B cell (primary cell): ENCODE measurements around the gene MOB3A. TPM values are rescaled to one million over a fixed set of nuclear protein-coding genes. Genes with fewer than 3 reads are reported as not detected.

Source experiments
- ATAC-seq: fragments of 200-7000 bp; cut with Tn5 transposase; one replicate; pipeline ENCODE4 v1.10.0; 2021; ENCODE audit warnings: low read depth, mild to moderate bottlenecking, moderate number of reproducible peaks, moderate library complexity
- CTCF ChIA-PET: fragments of 350-600 bp; sonication (Branson Sonifier 250); formaldehyde crosslinking; loops from one replicate; lab custom pipeline; 2021; ENCODE audit warnings: antibody characterized with exemption, inconsistent platforms; lab: Charles Lee
- POLR2A ChIA-PET: fragments of 350-600 bp; sonication (Branson Sonifier 250); formaldehyde crosslinking; loops from one replicate; lab custom pipeline; 2021; ENCODE audit warnings: antibody characterized with exemption; lab: Charles Lee
- DNase-seq: peaks from one replicate; pipeline ENCODE4 v3.0.0; 2013
- H2AFZ ChIP-seq: 2 replicates; pipeline ENCODE4 v1.6.1; 2012; ENCODE audit warnings: mild to moderate bottlenecking, low read depth, low read length; ENCODE audit not compliant: insufficient read depth, poor library complexity, severe bottlenecking
- H3K27ac ChIP-seq, 2 donors: 1 replicate in 1 of 2; 2 replicates in 1 of 2; pipeline ENCODE4 v1.5.1; 2012 to 2013; ENCODE audit warnings: low read length in 2 of 2, mild to moderate bottlenecking in 2 of 2, moderate library complexity in 1 of 2
- H3K27me3 ChIP-seq, 4 experiments: fragments of 200-600 bp in 1 of 4; sonication (generic) in 1 of 4; replicated peaks in 1 of 4; 1 replicate in 2 of 4; 2 replicates in 2 of 4; pipeline versions ENCODE4 v1.6.1 to v1.7.0; 2013 to 2016; ENCODE audit warnings: low read length in 3 of 4, mild to moderate bottlenecking in 2 of 4, mixed read lengths in 1 of 4, moderate library complexity in 1 of 4; ENCODE audit not compliant: insufficient read depth in 4 of 4, control insufficient read depth in 3 of 4; ENCODE audit errors: control extremely low read depth in 1 of 4
- H3K36me3 ChIP-seq, 2 experiments: replicated peaks in 1 of 2; 1 replicate in 1 of 2; 2 replicates in 1 of 2; pipeline versions ENCODE4 v1.6.1 to v1.7.1; 2013; ENCODE audit warnings: low read length in 1 of 2; ENCODE audit not compliant: insufficient read depth in 2 of 2, control insufficient read depth in 1 of 2; ENCODE audit errors: control extremely low read depth in 1 of 2, extremely low read depth in 1 of 2
- H3K4me1 ChIP-seq, 2 donors: fragments of 200-600 bp in 1 of 2; sonication (generic) in 1 of 2; 1 replicate in 1 of 2; 2 replicates in 1 of 2; pipeline versions ENCODE4 v1.5.1 to v1.6.1; 2013 to 2017; ENCODE audit warnings: low read length in 2 of 2; ENCODE audit not compliant: control insufficient read depth in 2 of 2, insufficient read depth in 2 of 2
- H3K4me2 ChIP-seq: replicated peaks from 2 replicates; pipeline ENCODE3; 2012; ENCODE audit warnings: mild to moderate bottlenecking, low read depth, low read length; ENCODE audit not compliant: poor library complexity, severe bottlenecking
- H3K4me3 ChIP-seq, 5 experiments: fragments of 200-600 bp in 1 of 5; sonication (generic) in 1 of 5; 1 replicate in 3 of 5; 2 replicates in 2 of 5; pipeline versions ENCODE4 v1.5.1 to v1.7.0; 2011 to 2016; ENCODE audit warnings: low read length in 4 of 5, mild to moderate bottlenecking in 4 of 5, low read depth in 2 of 5, control low read depth in 1 of 5, moderate library complexity in 1 of 5; ENCODE audit not compliant: insufficient read depth in 1 of 5; ENCODE audit errors: control extremely low read depth in 1 of 5, extremely low read depth in 1 of 5
- H3K79me2 ChIP-seq: fragments of 200-600 bp; sonication (generic); one replicate; pipeline ENCODE4 v1.6.0; 2016; ENCODE audit warnings: low read length; ENCODE audit not compliant: control insufficient read depth, insufficient read depth
- H3K9ac ChIP-seq: fragments of 200-600 bp; sonication (generic); 2 replicates; pipeline ENCODE4 v1.6.1; 2017; ENCODE audit warnings: mild to moderate bottlenecking, low read length, moderate library complexity
- H3K9me3 ChIP-seq, 3 donors: one replicate each; pipeline versions ENCODE4 v1.6.1 to v1.7.1; 2013; ENCODE audit warnings: low read length in 2 of 3; ENCODE audit not compliant: control insufficient read depth in 2 of 3, insufficient read depth in 1 of 3; ENCODE audit errors: control extremely low read depth in 1 of 3
- H4K20me1 ChIP-seq: 2 replicates; pipeline ENCODE4 v1.6.0; 2012; ENCODE audit warnings: mild to moderate bottlenecking, low read length; ENCODE audit not compliant: insufficient read depth, control insufficient read depth, poor library complexity, severe bottlenecking
- H3K27ac Mint-ChIP-seq: one replicate; pipeline ENCODE4 v1.8.0; 2021; ENCODE audit warnings: mixed read lengths
- H3K27me3 Mint-ChIP-seq: one replicate; pipeline ENCODE4 v1.8.0; 2021; ENCODE audit warnings: mixed read lengths
- H3K4me1 Mint-ChIP-seq: one replicate; pipeline ENCODE4 v1.8.0; 2021; ENCODE audit warnings: mixed read lengths
- H3K4me3 Mint-ChIP-seq: one replicate; pipeline ENCODE4 v1.8.0; 2021; ENCODE audit warnings: mixed read lengths
- H3K9me3 Mint-ChIP-seq: one replicate; pipeline ENCODE4 v1.8.0; 2022; ENCODE audit warnings: mixed read lengths; ENCODE audit not compliant: insufficient read depth
- EZH2 ChIP-seq: IDR thresholded peaks from 2 replicates; pipeline ENCODE4 v1.6.1; 2012; ENCODE audit warnings: borderline replicate concordance, low read depth, mild to moderate bottlenecking, moderate library complexity, low read length; ENCODE audit not compliant: insufficient read depth, poor library complexity, severe bottlenecking
- WGBS: methylation state at CpG from one replicate; pipeline ENCODE4 v1.1.5; 2013; ENCODE audit warnings: missing lambda C conversion rate; ENCODE audit not compliant: insufficient coverage; 5-methylcytosine and 5-hydroxymethylcytosine counted together
- intact Hi-C: fragments of 100-400 bp; cut with micrococcal nuclease; formaldehyde crosslinking; loops from one replicate; pipeline ENCODE4 v1.10.0; 2022
- polyA plus RNA-seq: library from polyadenylated mRNA; depleted of rRNA; stranded (reverse); fragments of >200 nt; gene quantifications from 2 replicates; pipeline ENCODE4 v1.2.3, GENCODE V29; 2012
- total RNA-seq, 2 donors: library from RNA; stranded (reverse); fragments of 120-200 nt in 1 of 2; gene quantifications; 1 replicate in 1 of 2; 2 replicates in 1 of 2; pipeline versions ENCODE4 v1.2.3 to v1.2.4, GENCODE V29; 2013 to 2022
- TF ChIP-seq, protein P1 (sequence below): fragments of 200-600 bp; IDR thresholded peaks from one replicate; pipeline ENCODE4 v1.8.0; 2022; ENCODE audit warnings: antibody characterized with exemption, mild to moderate bottlenecking

The MOB3A gene
- total and polyA plus RNA-seq, 2 donors (not counting 1 experiment from before 2014, with no cell fraction given), result 190 to 228 TPM

DNA sequence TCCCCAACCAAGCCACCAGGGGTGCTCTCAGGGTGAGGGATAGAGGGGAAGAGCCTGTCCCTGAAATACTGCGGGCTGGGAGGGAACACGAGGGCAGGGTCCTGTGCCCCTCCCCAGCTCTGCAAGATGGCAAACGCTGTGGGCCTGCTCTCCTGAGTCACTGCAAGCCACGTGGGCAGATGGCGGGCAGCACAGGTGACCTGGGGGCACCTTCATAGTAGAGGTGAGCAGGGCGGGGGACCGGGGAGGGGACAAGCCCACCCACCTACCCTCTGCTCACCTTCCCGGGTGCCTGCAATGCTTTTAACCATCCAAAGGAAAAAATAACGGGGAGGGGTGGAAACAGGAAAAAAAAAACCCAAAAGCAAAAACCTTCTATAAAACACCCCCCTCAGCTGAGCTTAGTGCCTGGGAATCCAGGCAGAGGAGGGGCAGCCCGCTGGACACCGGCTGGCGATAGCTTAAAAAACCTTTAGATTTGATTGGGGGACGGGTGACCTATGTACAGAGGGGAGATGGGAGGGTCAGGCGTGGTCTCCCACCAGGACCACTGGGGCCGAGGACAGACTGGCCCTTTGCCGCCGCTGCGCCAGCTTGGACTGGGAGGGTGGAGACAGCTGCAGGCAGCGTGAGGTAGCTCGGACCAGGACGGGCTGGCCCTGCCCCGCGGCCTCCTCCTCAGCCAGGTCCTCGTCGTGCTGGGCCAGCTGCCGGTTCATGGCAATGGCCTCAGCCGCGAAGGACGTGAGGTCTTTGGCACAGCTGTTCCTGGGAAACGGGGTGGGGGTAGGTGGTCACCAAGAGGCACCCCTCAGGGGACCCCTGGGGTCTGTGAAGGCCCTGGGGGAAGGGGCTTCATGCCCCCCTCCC, 56.8 kb downstream of the MOB3A start:
- peaks cover 0 to 24% (median 5%) of the 10 kb centered on the region in 3 donors for H3K9me3 ChIP-seq
- ATAC-seq (no peak), DNase-seq (peak; percentile 49)
- no peak overlapping the region for H2AFZ ChIP-seq
- TF ChIP-seq, protein P1, sequence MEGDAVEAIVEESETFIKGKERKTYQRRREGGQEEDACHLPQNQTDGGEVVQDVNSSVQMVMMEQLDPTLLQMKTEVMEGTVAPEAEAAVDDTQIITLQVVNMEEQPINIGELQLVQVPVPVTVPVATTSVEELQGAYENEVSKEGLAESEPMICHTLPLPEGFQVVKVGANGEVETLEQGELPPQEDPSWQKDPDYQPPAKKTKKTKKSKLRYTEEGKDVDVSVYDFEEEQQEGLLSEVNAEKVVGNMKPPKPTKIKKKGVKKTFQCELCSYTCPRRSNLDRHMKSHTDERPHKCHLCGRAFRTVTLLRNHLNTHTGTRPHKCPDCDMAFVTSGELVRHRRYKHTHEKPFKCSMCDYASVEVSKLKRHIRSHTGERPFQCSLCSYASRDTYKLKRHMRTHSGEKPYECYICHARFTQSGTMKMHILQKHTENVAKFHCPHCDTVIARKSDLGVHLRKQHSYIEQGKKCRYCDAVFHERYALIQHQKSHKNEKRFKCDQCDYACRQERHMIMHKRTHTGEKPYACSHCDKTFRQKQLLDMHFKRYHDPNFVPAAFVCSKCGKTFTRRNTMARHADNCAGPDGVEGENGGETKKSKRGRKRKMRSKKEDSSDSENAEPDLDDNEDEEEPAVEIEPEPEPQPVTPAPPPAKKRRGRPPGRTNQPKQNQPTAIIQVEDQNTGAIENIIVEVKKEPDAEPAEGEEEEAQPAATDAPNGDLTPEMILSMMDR, result no peak
- no peak for TF ChIP-seq EZH2
- CTCF ChIA-PET, result interaction anchor here (0.7 to 3.2 kb wide), 4 partner anchors 11 to 58 kb away, joined by 4 to 9 read pairs (median 6); partner anchors contain the start of genes IZUMO4 and MKNK2
- Mint-ChIP-seq H3K4me3 (no peak overlapping the region), H3K27me3 (no peaks in the 10 kb centered on the region), H3K9me3 (no peaks in the 10 kb centered on the region), H3K27ac (peak overlapping the region; percentile 70), H3K4me1 (peaks cover 47% of the 10 kb centered on the region)
- peak overlapping the region in 1 of 2 donors; percentile 98 for H3K27ac ChIP-seq
- WGBS, result 94% methylated on average over 21 of the region's 30 CpGs
- H3K4me2 ChIP-seq, result no peak overlapping the region
- peaks cover 0 to 59% of the 10 kb centered on the region in 2 experiments for H3K36me3 ChIP-seq
- no peak overlapping the region for H3K9ac ChIP-seq
- H3K79me2 ChIP-seq, result peaks cover 40% of the 10 kb centered on the region
- no peaks in the 10 kb centered on the region for H3K27me3 ChIP-seq
- intact Hi-C loops, result no loop called here
- H3K4me3 ChIP-seq, result no peak overlapping the region
- POLR2A ChIA-PET, result interaction anchor here (0.6 to 7.4 kb wide), 8 partner anchors 9 to 137 kb away, joined by 3 to 69 read pairs (median 4); partner anchors contain the start of gene MKNK2
- peaks cover 30 to 53% of the 10 kb centered on the region in 2 donors for H3K4me1 ChIP-seq
- H4K20me1 ChIP-seq, result peaks cover 75% of the 10 kb centered on the region
